GM19193 (cell line): ENCODE measurements around the gene RPL31.

ENCODE experiments used
- POLR2A ChIP-seq: IDR thresholded peaks from 4 replicates; pipeline ENCODE4 v1.6.1; 2011; ENCODE audit not compliant: insufficient read depth, insufficient read length; ENCODE audit errors: extremely low read depth

The RPL31 gene

DNA sequence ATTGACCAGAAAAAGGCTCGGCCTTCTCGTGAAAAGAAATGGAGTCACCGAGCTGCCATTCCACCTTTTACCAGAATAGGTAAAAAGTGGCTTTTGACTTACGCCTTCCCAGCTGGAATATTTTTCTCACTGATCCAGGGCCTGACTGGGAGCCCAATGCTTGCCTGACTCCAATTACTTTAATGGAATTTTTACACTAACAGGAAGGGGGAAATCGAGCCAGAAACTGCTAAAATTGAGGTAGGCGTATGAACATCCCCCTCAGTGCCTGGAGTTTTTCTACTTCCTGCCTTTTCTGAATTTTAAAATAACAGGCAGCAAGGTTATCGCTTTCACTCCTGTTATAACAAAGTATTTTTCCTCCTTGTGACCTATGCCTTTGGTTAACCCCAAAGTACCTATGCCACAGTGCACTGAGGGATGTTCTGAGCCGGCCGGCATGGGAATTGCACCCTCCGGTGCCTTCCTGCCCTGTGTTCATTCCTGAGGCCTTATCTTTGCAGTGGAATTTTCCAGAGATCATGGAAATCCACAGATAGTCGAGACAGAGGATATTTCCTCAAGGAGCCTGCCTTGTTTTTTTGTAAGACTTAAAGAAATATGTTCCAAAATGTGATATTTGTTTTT is 18.3 kb upstream of the RPL31 start:
- no peak for TF ChIP-seq POLR2A

DNA sequence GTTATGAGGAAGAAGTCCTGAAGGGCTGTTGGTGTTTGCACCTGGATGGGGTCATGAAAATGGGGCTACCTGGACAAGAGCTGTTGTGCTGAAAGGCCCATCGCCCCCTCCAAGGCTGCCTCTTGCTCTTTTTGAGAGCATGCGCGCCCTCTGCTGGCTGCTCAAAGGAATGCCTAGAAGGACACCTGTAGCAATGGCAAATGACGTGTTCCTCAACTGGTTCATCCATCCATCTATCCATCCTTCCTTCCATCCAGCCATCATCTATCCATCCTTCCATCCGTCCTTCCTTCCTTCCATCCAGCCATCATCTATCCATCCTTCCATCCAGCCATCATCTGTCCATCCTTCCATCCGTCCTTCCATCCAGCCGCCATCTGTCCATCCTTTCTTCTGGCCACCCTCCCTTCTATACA is 17.2 kb upstream of the RPL31 start:
- TF ChIP-seq POLR2A = no peak

DNA sequence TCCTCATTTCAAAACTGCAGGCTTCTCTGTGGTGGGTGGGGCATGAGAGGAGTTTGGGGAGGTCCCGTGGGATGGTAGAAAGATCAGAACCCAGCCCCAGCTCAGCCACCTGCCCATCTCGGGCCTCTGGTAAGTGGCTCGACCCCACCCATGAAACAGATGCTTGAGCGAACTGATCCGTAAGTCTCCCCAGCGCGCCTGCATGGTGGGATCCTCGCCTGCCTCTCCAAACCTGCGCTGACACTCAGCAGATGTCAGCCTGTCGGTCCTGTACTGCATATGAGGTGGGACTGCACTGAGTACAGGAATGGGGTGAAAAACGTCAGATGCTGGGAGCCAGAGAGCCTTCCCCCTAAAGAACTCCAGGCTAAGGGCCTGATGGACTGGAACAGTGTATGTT is 15.9 kb upstream of the RPL31 start:
- no peak for TF ChIP-seq POLR2A

DNA sequence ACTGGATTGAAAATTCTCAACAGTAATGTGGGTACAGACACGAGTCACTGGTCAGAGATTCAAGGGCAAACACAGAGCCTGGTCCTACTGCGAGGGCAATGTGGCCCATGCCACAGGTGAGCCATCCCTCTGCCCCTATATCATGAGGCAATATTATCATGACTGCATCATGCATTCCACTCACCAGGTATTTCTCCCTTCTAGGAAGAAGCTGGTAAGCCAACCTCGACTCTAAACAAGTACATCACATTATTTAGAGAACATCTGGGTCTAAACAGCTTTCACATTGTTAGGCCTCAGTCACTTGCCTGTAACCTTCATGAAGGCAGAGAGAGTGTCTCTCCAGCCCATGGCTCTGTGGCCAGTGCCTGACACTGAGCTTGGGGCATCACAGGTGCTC is 14.6 kb upstream of the RPL31 start:
- no peak for TF ChIP-seq POLR2A

DNA sequence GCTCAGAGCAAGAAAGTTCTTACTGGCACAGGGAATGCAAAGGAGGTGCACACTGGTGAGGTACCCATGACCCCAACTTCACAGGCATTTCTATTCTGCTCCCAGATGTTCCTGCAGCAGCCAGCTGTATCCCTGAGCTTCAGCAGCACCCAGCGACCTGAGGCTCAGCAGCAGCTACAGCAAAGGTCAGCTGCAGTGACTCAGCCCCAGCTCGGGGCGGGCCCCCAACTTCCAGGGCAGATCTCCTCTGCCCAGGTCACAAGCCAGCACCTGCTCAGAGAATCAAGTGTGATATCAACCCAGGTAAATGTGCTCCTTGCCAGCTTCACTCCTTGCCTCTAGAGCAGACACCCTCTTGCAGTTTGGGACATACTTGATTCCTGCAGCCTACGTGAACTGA is 14.1 kb upstream of the RPL31 start:
- no peak for TF ChIP-seq POLR2A

DNA sequence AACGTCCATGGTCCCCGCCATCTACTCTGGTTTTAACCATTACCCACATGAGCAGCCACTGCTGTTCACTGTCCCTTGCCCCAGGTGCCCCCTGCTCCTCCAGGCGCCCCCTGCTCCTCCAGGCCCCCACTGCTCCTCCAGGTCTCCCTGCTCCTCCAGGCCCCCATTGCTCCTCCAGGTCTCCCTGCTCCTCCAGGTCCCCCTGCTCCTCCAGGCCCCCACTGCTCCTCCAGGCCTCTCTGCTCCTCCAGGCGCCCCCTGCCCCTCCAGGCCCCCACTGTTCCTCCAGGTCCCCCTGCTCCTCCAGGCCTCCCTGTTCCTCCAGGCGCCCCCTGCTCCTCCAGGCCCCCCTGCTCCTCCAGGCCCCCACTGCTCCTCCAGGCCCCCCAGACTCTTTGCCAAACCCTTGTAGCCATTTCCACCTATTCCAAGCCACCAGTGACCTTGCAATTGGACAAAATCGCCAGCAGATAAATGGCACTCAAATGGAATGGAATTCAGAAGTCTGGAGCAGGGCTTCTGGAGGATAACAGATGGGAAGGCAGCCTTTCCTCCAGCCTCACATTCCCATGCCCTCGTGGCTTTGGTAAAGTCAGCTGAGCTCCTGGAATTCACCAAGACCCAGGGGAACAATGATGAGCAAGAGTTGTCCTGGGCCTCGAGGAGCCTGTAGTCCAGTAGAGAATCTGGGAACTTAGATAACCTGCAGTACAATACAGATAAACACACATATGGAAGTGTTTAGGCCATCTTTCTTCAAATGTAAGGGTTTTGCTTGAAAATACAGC is 13.3 kb upstream of the RPL31 start:
- no peak for TF ChIP-seq POLR2A

DNA sequence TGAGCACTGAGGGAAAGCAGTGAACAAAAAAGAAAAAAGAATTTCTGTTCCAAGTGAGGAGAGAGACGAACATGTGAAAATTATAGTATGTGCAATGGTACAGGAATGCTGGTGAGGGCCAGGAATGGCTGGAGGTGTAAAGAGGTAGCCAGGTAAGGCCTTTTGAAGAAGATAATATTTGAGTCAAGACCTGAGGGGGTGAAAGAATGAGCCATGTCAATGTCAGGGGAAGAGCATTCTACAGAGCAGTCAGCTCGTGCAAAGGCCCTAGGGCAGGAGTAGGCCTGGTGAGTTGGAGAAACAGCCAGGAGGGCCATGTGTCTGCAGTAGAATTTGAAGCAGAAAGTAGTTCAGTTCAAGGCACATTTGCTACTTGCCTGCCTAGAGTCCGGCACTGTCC is 12.4 kb upstream of the RPL31 start:
- TF ChIP-seq POLR2A = no peak

DNA sequence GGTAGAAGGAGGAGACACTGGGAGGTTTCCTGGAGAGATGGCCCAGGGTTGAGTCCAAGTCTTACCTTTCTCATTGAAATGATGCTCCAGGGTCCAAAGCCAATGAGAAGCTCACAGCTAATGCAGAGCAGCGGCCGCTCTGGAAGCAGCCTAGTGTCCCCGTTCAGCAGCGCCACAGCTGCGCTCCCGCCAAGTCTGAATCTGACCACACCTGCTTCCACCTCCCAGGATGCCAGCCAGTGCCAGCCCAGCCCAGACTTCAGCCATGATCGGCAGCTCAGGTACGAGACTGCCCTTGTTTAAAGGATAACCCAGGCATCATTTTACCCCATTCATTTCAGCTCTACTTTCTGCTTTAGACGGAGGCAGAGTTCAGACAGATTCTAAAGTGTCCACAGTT is 11.9 kb upstream of the RPL31 start:
- TF ChIP-seq POLR2A = no peak

DNA sequence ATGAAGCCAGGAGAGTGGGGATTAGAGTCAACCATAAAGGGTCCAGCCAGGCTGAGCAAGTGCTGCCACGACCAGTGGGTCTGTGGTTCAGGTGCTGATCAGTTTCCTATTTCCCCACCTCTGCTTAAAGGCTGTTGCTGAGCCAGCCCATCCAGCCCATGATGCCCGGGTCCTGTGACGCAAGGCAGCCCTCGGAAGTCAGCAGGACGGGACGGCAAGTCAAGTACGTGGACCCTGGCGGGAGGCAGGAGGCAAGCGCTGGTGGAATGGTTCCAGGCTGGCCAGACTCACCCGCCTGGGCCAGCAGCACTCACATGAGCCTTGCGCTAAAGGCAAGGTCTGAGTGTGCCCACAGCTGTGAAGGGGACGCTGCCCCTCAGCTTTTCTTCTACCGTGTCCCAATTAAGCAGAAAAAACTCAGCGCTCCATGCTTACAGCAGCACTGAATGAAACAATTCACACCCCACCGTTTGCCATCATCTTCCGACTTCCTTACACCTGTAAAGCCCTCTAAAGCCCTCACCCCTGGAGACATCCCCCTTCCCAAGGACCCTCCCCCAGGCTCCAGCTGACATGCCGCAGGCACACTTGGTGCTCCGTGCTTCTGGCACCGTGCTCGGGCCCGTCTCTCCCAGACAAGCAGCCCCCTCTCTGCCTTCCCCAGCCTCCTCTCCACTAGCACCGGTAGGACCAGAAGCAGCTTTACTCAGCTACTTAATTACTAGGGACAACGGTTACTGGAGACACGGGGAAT is 11.3 kb upstream of the RPL31 start:
- TF ChIP-seq POLR2A = no peak

DNA sequence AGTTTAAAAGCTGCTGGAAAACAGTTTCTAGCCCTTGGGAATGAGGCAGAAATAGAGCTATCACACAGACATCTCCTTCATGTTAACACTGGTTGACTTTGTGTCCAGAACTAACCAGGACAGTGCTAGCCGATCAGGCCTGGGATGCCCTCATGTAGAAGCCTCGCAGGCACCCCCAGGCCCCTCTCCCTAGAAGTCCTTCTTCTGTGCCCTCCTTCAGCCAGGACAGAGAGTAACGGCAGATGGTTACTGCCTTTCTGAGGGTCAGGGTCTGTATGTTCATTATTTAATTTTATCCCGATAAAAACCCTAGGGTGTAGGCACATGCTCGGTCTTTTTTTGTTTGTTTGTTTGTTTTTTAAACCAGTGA is 10.7 kb upstream of the RPL31 start:
- TF ChIP-seq POLR2A = no peak

DNA sequence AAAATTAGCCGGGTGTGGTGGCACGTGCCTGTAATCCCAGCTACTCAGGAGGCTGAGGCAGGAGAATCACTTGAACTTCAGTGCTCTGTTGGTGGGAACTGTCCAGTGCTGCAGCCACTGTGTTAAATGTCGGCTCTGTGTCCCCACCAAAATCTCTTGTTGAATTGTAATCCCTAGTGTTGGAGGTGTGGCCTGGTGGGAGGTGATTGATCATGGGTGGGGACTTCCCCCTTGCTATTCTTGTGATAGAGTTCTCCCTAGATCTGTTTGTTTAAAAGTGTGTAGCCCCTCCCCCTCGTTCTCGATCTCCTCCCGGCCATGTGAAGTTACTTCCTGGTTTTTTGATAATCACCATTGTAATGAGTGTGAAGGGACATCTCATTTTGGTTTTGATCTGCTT is 9.8 kb upstream of the RPL31 start:
- no peak for TF ChIP-seq POLR2A

DNA sequence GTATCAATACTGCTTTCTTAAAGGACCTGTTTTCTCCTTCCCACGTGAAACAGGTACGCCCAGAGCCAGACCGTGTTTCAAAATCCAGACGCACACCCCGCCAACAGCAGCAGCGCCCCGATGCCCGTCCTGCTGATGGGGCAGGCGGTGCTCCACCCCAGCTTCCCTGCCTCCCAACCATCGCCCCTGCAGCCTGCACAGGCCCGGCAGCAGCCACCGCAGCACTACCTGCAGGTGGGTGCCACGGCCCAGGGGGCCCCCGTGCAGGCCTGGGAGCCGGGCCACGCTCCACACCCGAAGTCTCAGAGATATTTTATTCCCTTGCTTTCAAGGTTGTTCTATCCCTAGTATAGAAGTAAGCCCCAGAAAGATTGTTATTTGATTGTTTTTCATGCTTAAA is 8.8 kb upstream of the RPL31 start:
- no peak for TF ChIP-seq POLR2A

DNA sequence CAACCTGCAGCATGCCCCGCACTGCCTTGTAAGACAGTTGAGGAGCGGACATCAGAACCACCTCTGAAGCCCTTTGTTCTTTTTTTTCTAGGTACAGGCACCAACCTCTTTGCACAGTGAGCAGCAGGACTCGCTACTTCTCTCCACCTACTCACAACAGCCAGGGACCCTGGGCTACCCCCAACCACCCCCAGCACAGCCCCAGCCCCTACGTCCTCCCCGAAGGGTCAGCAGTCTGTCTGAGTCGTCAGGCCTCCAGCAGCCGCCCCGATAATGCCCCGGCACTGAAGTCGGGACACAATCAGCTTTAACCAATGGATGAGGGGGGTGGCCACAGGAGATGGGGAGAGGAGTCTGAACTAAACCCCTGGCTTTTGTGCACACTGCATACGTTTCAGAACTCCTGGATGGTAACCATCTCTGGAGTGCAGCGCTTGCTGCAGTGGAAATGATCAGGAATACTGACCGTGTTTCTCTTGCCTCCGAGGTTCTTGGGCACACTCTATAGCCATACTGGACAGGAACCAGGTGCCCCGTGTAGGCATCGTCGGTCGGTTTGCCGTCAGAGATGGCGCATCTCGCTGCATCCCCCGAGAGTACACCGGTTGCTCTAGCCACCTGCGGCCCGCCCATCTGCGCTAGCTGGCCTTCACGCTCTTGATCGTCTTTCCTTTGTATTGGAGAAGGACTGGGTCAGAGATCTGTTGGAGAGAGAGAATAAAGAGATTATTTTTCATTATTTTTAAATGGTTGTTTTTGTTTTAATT is 6.6 kb upstream of the RPL31 start:
- TF ChIP-seq POLR2A = no peak

DNA sequence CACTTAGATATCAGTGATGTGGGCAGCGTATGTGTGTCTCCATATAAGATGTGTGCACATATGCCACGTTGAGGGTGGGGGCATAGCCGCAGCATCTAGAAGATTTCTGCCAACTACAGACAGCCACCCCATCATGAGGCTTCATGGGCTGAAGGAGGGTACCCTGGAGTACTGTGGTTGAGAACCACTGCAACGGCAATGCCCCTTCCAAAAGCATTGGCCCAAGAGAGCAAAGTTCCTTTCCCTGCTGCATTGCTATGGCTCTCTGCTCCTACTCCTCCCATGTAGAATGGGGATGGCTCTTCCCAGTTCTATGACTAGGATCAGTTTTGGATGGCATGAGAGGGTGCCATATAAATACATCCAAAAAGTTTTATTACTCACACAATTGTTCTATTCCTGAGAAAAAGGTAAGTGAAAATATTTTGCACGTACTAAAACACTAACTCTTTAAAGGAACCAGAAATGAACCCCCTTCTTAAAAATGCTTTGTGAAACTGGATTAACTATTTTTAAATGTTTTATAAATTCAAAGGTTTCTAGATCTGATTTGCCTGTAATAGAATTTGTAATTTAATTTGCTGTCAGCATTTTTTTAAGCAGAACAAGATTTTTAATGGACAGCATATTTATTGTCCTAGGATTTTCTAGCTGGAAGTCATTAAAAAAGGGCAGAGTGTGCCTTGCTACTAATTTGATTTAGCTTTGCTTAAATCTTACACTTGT is 4.4 kb upstream of the RPL31 start:
- TF ChIP-seq POLR2A = no peak

DNA sequence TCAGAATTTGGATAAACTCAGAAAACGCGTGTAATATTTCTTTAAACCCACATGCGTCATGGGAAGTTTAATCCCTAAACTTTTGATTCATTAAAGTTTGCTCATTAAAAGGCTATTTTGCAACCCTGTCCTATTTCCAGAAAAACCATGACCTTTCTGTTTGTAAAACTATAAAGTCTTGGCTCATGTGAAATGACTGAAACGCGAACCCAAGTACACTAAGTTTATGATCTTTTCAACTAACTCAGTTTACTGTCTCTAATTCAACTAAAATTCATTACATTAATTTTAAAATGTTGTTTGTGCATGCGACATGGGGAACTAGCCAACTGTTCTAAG is 3.9 kb upstream of the RPL31 start:
- TF ChIP-seq POLR2A = no peak
